ENCODE measurements around the gene BRD9.

DNA sequence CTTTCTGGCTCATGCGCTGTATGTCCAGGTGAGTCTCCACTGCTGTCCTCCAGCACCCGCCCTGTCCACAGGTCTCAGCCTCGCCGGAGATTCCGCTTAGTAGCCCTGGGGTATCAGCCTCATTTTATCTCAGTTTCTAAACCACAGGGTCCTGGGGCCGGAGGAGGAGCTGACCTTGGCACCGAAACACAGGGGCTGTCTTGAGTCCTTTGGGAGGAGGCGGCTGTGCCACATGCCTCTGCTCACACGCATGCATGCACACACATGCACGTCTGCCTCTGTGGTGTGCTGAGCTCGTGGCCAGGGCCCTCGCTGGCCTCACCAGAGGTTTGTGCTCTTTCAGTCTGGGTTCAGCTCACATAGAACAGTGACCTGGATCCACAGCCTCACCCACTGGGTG is 23.3 kb upstream of the BRD9 start:
- TF ChIP-seq GATA2 (IDR thresholded peaks at IDR 0.05; ENCODE audit: low read depth, low read length) (no peak), GATA3 (IDR thresholded peaks at IDR 0.05; ENCODE audit: low read depth, low read length) (no peak)

All from SH-SY5Y (cell line).